Fibroblast of skin of left quadriceps (primary cell): ENCODE measurements around the gene DSCAM.

Source experiments
- DNase-seq, 2 experiments: peaks; one replicate each; pipeline ENCODE4 v3.0.0-alpha.2; 2013; ENCODE audit warnings: low read depth in 2 of 2

The DSCAM gene

DNA sequence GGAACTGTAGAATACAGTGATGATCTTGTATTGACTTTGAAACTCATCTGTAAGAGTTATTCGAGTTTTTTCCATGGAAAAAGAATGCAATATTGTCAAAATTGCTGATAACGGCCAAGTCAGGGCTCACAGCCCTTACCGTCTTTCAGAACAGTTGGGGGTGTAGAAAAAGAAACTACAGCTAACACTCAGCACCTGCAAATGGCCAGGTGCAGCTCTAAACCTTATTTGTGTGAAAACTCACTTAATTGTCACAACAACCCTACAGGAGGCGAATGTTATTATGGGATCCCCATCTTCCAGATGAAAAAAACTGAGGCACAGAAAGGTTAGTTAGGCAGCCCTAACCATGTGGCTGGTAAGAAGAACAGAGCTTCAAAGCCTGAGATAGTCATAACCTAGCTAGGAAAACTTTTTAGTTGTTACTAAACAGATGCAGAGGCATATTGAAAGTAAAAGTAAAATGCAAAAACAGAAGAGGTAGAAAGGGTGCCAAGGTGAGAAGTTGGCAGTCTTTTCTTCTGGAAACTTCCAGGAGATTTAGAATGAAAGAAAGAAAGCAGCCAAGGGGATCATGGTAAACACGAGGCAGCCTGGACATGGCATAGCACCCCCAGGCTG is 76.4 kb downstream of the DSCAM start:
- DNase-seq, result no peak

GRCh38 chr21:40769231-40769630 is 77.7 kb downstream of the DSCAM start:
- no peak for DNase-seq

GRCh38 chr21:40768056-40768455 is 78.9 kb downstream of the DSCAM start:
- DNase-seq, result no peak

DNA sequence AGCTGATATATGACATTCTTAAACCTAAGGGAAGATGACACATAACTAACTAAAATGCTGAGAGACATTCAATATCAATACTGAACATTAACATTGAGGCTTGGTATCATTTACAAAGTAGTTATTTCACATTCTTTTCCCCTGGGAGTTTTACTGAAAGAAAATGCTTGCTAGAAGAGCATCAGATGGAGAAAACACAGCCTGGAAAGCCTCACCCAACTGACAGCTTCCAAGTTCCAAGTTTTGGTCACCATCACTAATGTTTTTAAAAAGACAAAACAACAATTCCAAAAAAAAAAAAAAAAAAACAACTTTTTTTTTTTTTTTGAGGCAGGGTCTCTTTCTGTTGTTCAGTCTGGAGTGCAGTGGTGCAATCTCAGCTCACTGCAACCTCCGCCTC is 80.6 kb downstream of the DSCAM start:
- DNase-seq, result no peak

GRCh38 chr21:40765811-40766210 is 81.1 kb downstream of the DSCAM start:
- peak in 1 of 2 experiments; percentile 6 for DNase-seq

- peak; percentile 13 to 15 for DNase-seq
Measured at GRCh38 chr21:40760821-40761220, 86.1 kb downstream of the DSCAM start.

- no peak for DNase-seq
Measured at GRCh38 chr21:40759061-40759460, 87.9 kb downstream of the DSCAM start.

- no peak for DNase-seq
Measured at GRCh38 chr21:40757366-40757765, 89.6 kb downstream of the DSCAM start.

- DNase-seq, result no peak
Measured at GRCh38 chr21:40754466-40754865, 92.5 kb downstream of the DSCAM start.

GRCh38 chr21:40753756-40754155 is 93.2 kb downstream of the DSCAM start:
- no peak for DNase-seq

DNA sequence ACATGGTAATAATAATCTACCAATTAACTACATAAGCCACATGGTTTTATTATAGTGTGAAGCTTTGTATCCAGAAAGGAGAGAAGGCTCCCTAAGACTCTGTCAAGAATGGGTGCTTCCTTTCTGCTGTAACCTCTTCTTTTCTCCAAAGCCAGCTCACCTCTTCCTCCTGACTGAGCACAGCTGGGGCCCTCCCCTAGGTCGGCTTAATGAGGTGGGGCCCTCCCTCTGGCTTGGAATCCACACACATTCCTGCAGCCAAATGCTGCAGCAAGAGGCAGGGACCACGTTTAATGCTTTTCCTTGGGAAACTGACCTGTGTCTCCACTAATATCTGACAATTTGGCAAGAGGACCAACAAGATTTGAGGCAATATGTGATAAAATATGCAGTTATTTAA is 94.8 kb downstream of the DSCAM start:
- DNase-seq, result no peak

GRCh38 chr21:40751221-40751620 is 95.7 kb downstream of the DSCAM start:
- DNase-seq, result no peak

DNA sequence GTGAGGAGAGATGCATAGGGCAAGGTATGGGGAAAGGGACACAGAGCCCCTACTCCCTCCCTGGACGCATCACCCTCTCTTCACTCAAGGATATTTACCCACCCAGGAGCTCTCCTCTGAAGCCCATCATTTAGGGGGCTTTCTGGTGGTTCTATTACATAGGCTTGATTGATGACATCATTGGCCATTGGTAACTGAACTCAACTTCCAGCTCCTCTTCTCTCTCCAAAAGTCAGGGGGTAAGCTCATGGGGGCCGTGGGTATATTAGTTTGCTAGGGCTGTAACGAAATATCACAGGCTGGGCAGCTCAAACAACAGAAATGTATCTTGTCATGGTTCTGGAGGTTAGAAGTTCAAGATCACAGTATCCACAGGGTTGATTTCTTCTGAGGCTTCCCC is 110.8 kb downstream of the DSCAM start:
- DNase-seq, result no peak

DNA sequence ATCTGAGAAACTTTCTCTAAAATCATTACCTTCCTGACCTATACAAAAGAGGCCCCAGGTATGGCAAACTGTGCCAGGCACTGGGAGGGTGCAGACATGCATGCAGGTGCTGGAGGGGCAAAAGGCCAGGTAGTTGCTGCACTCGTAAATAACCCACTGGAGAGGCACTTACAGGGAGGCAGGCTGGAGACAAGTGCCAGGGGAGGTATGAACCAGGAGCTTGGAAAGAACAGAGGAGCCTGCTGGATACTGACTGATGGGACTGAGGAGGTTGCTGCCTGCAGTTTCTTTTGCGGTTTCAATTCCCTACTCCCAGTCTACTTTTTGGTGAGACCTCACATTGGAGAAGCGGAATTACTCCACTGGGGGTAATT is 113.9 kb downstream of the DSCAM start:
- no peak for DNase-seq

- peak; percentile 79 to 82 for DNase-seq
Measured at GRCh38 chr21:40732253-40733023, 114.5 kb downstream of the DSCAM start.

GRCh38 chr21:40731206-40731605 is 115.8 kb downstream of the DSCAM start:
- DNase-seq, result no peak

- DNase-seq, result no peak
Measured at GRCh38 chr21:40730426-40730800, 116.5 kb downstream of the DSCAM start.

DNA sequence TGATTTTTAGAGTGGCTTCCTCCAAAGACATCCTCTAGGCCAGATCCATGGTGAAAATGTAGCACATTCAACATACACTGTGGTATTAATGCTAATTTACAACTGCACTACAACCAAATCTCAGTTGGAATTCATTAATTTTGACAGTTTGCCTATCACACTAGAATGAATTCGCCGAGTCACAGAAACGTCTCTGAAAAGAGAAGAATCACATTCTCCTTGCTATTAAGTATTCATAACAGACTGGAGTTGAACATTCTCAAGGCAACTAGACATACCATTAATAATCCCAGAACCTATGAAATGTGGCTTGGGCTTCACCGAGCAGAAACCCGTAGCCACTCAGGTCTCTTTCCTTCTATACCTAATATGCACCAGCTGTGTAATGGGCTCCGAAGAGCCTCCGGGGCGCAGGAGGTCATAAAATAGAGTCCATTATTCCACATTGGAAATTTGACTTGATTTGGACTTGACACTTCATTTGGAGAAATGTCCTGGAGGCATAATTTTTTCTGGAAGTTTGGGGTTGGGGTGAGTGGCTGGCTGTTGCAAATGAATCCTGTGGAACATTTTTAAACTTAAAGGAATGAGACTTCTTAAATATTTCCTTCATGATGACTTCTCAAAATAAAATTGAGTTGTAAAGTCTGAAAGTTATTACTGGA is 117.1 kb downstream of the DSCAM start:
- DNase-seq, result no peak

GRCh38 chr21:40723966-40724365 is 123.0 kb downstream of the DSCAM start:
- DNase-seq, result no peak

DNA sequence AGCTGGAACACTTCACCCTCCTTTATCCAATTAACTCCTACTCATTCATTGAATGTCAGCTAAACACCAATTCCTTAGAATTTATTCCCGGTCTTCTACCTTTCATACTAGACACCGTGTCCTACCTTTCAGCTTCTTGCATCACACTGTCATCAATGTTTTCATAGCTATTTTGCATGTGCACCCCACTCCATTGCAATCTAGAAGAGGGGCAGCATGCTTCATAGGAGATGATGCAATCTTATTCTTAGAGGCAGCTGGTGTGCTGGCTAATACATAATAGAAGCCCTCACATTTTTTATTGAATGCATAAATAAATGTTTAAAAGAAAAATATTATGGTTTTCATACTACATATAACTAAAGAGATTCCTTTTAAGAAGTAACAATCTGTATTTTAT is 123.6 kb downstream of the DSCAM start:
- no peak for DNase-seq

DNA sequence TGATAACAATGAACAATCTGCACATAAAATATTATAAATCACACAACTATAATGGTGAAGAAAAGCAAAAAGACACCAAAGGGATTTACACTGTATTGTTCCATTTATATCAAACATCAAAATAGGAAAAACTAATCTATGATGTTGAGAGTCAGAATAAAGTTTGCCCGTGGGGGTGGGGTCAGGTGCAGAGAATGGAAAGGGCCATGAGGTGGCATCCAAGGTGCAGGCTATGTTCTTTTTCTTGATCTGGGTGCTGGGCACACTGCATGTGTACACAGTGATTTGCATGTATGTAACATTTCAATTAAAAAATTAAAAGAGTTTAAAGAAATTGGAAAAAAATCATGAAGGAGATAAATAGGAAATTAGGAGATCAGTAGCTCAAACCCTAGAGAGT is 127.3 kb downstream of the DSCAM start:
- DNase-seq, result no peak

GRCh38 chr21:40717028-40717427 is 129.9 kb downstream of the DSCAM start:
- DNase-seq, result no peak

- DNase-seq, result peak in 1 of 2 experiments; percentile 8
Measured at GRCh38 chr21:40714536-40714935, 132.4 kb downstream of the DSCAM start.
